ENCODE results near the gene PCGF6.

PCGF6 gene

GRCh38 chr10:103257812-103258211, 93.1 kb downstream of the PCGF6 start:
- DNase-seq (ENCODE audit: low read depth in 2 of 2), result no peak

DNA sequence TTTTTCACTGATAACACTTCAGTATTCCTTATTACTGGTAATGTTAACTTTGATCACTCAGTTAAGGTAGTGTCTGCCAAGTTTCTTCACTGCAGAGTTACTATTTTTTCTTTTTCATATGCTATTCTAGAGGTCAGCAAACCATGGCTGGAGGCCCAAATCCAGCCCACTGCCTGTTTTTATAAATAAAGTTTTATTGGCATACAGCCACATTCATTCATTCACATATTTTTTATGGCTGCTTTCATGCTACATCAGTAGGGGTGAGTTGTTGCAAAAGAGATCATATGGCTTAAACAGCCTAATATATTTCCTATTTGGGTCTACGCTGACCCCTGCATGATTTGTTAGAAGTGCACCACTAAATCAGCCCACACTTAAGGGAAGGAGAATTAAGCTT, 94.3 kb downstream of the PCGF6 start:
- DNase-seq (ENCODE audit: low read depth in 2 of 2), result no peak

DNA sequence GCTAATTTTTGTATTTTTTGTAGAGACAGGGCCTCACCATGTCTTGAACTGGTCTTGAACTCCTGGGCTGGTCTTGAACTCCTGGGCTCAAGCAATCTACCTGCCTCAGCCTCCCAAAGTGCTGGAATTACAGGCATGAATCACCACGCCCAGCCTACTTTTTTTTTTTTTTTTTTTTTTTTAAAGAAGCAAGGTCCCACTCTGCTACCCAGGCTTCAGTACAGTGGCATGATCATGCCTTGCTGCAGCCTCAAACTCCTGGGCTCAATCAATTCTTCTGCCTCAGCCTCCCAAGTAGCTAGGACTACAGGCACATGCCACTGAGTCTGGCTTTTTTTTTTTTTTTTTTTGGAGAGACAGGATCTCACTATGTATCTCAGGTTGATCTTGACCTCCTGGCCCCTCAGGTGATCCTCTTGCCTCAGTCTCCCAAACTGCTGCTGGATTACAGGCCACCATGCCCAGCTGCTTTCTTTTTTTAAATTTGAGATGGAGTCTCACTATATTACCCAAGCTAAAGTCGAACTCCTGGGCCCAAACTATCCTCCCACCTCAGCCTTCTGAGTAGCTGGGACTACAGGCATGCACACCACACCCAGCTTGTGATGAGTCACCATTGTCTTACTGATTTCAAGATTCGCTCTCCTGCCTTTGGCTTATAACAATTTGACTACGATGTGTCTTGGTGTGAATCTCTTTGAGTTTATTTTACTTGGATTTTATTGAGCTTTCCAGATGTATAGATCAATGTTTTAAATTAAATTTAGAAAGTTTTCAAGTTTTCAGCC, 96.2 kb downstream of the PCGF6 start:
- DNase-seq (ENCODE audit: low read depth in 2 of 2), result no peak

DNA sequence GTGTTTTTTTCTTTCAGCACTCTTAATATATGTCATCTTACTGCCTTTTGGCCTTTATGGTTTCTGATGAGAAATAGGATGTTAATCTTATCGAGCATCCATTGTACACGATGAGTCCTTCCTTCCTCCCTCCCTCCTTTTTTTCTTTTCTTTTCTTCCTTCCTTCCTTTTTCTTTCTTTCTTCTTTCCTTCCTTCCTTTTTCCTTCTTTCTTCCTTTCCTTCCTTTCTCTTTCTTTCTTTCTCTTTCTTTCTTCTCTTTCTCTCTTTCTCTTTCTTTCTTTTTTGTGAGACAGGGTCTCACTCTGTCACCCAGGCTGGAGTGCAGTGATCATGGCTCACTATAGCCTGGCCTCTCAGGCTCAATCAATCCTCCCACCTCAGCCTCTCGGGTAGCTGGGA, 96.8 kb downstream of the PCGF6 start:
- DNase-seq (ENCODE audit: low read depth in 2 of 2), result no peak
